Panc1 (cell line): ENCODE results near the gene SUPV3L1. TPM values are rescaled to one million over a fixed set of nuclear protein-coding genes. Genes with fewer than 3 reads are reported as not detected.

Source experiments
- ATAC-seq: fragments of 200-7000 bp; cut with Tn5 transposase; 2 replicates; pipeline ENCODE4 v1.9.1; 2020; ENCODE audit warnings: mild to moderate bottlenecking, moderate library complexity
- BruUV-seq: library from RNA; stranded (reverse); fragments of 400-500 nt; replicated peaks from 2 replicates; lab custom pipeline; 2021; lab: Mats Ljungman, UMichigan
- CTCF ChIA-PET: fragments of 300-600 bp; sonication (Branson Sonifier 250); formaldehyde crosslinking; loops from one replicate; lab custom pipeline; 2022; ENCODE audit warnings: antibody characterized with exemption; lab: Charles Lee
- POLR2A ChIA-PET: fragments of 300-600 bp; sonication (Branson Sonifier 250); formaldehyde crosslinking; loops from one replicate; lab custom pipeline; 2022; ENCODE audit warnings: antibody characterized with exemption; lab: Charles Lee
- DNase-seq: peaks from one replicate; pipeline ENCODE4 v3.0.0-alpha.2; 2010; ENCODE audit warnings: low read depth, low spot score
- H3K27ac ChIP-seq: 2 replicates; pipeline ENCODE4 v1.5.1; 2011; ENCODE audit warnings: mild to moderate bottlenecking, low read length, inconsistent platforms
- H3K27me3 ChIP-seq: fragments of 200-500 bp; sonication (Bioruptor generic); 2 replicates; pipeline ENCODE4 v1.6.0; 2014; ENCODE audit warnings: low read length, inconsistent platforms; ENCODE audit not compliant: control insufficient read depth, insufficient read depth
- H3K36me3 ChIP-seq: fragments of 200-500 bp; sonication (Bioruptor generic); 2 replicates; pipeline ENCODE4 v1.5.1; 2014; ENCODE audit warnings: inconsistent platforms, mild to moderate bottlenecking, low read length, moderate library complexity; ENCODE audit not compliant: control insufficient read depth, insufficient read depth
- H3K4me1 ChIP-seq: 2 replicates; pipeline ENCODE4 v1.5.1; 2011; ENCODE audit warnings: inconsistent platforms, mild to moderate bottlenecking, low read length, moderate library complexity; ENCODE audit not compliant: control insufficient read depth, insufficient read depth
- H3K4me3 ChIP-seq, 2 experiments: 2 replicates each; pipeline ENCODE4 v1.5.1; 2011 to 2012; ENCODE audit warnings: low read depth in 2 of 2, low read length in 2 of 2, mild to moderate bottlenecking in 2 of 2, inconsistent platforms in 1 of 2, moderate library complexity in 1 of 2
- H3K9me3 ChIP-seq: fragments of 200-500 bp; sonication (Bioruptor generic); 2 replicates; pipeline ENCODE4 v1.5.1; 2014; ENCODE audit warnings: low read depth, mild to moderate bottlenecking, inconsistent platforms, low read length, moderate library complexity; ENCODE audit not compliant: control insufficient read depth, insufficient read depth
- POLR2AphosphoS5 ChIP-seq: IDR thresholded peaks from 2 replicates; pipeline ENCODE4 v1.6.1; 2012; ENCODE audit warnings: mild to moderate bottlenecking, low read depth, low read length, moderate library complexity
- REST ChIP-seq, 2 experiments: IDR thresholded peaks; 2 replicates each; pipeline ENCODE4 v1.6.1; 2011 to 2012; ENCODE audit warnings: low read depth in 2 of 2, control low read depth in 1 of 2, low read length in 1 of 2, mild to moderate bottlenecking in 1 of 2, moderate library complexity in 1 of 2; ENCODE audit not compliant: insufficient read depth in 1 of 2
- SIN3A ChIP-seq: IDR thresholded peaks from 2 replicates; pipeline ENCODE4 v1.6.1; 2012; ENCODE audit warnings: low read depth, mild to moderate bottlenecking, low read length, moderate library complexity, borderline replicate concordance; ENCODE audit not compliant: insufficient read depth
- TCF7L2 ChIP-seq: IDR thresholded peaks from 2 replicates; pipeline ENCODE4 v1.6.1; 2011; ENCODE audit warnings: mild to moderate bottlenecking, low read depth, low read length, inconsistent platforms
- in situ Hi-C: cut with HindIII; loops from 2 replicates; pipeline ENCODE4 v1.10.0; 2016; ENCODE audit warnings: low sequenced_read_pairs, low pct_unique_long_range_greater_than_20kb
- intact Hi-C: fragments of 100-400 bp; cut with micrococcal nuclease; formaldehyde crosslinking; loops from one replicate; pipeline ENCODE4 v1.10.0; 2022; ENCODE audit not compliant: unreplicated experiment
- total RNA-seq: library from RNA; stranded (reverse); gene quantifications from one replicate; pipeline ENCODE4 v1.2.1, GENCODE V29; 2021; ENCODE audit not compliant: unreplicated experiment
- TF ChIP-seq, protein P1 (sequence below): fragments of 450-650 bp; IDR thresholded peaks from 2 replicates; pipeline ENCODE4 v1.5.1; 2017; ENCODE audit warnings: mild to moderate bottlenecking

Gene SUPV3L1
- total RNA-seq, 1 experiment from 2014 or later = 65.0 TPM

DNA sequence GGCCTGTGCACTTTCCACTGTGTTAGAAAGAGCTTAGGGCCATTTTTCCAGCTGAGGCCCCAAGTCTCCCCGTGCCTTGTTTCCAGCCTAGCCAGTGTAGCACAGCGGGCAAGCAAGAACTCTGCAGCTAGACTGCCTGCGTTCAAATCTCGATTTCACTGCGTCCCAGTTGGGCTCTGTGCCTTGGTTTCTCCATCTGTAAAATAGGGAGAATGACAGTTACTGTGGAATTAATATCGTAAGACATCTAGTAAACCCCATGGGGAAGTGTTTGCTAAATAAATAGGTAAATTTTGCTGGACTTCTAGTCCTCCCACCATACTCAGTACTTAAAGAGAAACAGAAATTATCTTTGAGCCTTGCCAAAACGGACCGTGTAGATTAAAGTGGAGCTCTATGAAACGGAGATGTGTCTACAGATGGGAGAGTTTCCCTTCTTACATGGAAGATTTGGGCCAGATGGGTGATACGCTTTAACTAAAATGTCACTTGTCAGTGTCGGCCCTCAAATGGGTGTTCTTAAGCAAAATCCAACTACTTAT lies 36.6 kb downstream of the SUPV3L1 start:
- BruUV-seq = no TSS peak
- peaks cover 8% of the 10 kb centered on the region; the same call in 1 of the 2 replicates for H3K4me1 ChIP-seq
- in situ Hi-C loops = no loop called here
- TF ChIP-seq, protein P1, sequence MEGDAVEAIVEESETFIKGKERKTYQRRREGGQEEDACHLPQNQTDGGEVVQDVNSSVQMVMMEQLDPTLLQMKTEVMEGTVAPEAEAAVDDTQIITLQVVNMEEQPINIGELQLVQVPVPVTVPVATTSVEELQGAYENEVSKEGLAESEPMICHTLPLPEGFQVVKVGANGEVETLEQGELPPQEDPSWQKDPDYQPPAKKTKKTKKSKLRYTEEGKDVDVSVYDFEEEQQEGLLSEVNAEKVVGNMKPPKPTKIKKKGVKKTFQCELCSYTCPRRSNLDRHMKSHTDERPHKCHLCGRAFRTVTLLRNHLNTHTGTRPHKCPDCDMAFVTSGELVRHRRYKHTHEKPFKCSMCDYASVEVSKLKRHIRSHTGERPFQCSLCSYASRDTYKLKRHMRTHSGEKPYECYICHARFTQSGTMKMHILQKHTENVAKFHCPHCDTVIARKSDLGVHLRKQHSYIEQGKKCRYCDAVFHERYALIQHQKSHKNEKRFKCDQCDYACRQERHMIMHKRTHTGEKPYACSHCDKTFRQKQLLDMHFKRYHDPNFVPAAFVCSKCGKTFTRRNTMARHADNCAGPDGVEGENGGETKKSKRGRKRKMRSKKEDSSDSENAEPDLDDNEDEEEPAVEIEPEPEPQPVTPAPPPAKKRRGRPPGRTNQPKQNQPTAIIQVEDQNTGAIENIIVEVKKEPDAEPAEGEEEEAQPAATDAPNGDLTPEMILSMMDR = no peak
- TF ChIP-seq REST (IDR thresholded peaks at IDR 0.05; ENCODE audit: insufficient read depth in 1 of 2, low read depth in 2 of 2, low read length in 1 of 2) = no peak
- TF ChIP-seq TCF7L2 = no peak
- no peak for TF ChIP-seq POLR2AphosphoS5
- TF ChIP-seq SIN3A = no peak
- CTCF ChIA-PET = no interaction called here
- intact Hi-C loops = no loop called here
- ATAC-seq (no peak), DNase-seq (no peak)
- H3K4me3 ChIP-seq = no peak overlapping the region
- peak overlapping the region; percentile 71; the same call in 1 of the 2 replicates for H3K27ac ChIP-seq
- POLR2A ChIA-PET = interaction anchor here (0.7 kb wide), 1 partner anchor 96 kb away, joined by 3 read pairs; no protein-coding TSS in a partner anchor
- H3K9me3 ChIP-seq = no peaks in the 10 kb centered on the region
- no peaks in the 10 kb centered on the region for H3K27me3 ChIP-seq
- H3K36me3 ChIP-seq = no peaks in the 10 kb centered on the region

DNA sequence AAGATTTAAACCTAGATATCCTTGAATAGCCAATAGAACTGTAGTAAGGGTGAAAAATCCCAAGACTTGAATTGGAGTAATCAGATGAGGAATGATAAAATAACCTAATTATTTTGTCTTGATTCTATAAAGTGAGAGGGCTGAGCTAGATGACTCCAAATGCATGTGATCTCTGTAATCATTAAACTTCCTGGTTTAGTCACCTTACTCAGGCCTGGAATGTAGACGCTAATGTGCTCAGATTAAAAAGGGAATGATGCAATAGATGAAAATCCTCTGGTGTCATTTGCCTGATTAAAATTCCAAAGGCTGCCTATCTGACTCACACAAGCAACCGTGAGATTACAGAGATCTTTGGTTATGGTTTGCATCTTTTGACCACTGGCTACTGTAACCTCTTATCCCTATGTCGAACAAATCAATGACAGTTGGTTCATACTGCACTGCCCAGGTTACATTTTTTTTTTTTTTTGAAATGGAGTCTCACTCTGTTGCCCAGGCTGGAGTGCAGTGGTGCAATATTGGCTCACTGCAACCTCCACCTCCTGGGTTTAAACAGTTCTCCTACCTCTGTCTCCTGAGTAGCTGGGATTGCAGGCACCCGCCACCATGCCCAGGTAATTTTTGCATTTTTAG lies 37.2 kb downstream of the SUPV3L1 start:
- intact Hi-C loops (no loop called here), in situ Hi-C loops (no loop called here)
- H3K9me3 ChIP-seq = no peaks in the 10 kb centered on the region
- peak overlapping the region; percentile 71; the same call in 1 of the 2 replicates for H3K27ac ChIP-seq
- ATAC-seq (peak; percentile 44), DNase-seq (peak; percentile 95)
- H3K4me3 ChIP-seq = no peak overlapping the region
- CTCF ChIA-PET = no interaction called here
- no TSS peak for BruUV-seq
- POLR2A ChIA-PET = no interaction called here
- no peaks in the 10 kb centered on the region for H3K27me3 ChIP-seq
- no peak for TF ChIP-seq POLR2AphosphoS5
- no peak for TF ChIP-seq REST (IDR thresholded peaks at IDR 0.05; ENCODE audit: insufficient read depth in 1 of 2, low read depth in 2 of 2, low read length in 1 of 2)
- TF ChIP-seq, protein P1 = no peak
- no peak for TF ChIP-seq TCF7L2
- no peak for TF ChIP-seq SIN3A
- H3K36me3 ChIP-seq = no peaks in the 10 kb centered on the region
- peaks cover 10% of the 10 kb centered on the region for H3K4me1 ChIP-seq
